ENCODE data around the gene MAX.

DNA sequence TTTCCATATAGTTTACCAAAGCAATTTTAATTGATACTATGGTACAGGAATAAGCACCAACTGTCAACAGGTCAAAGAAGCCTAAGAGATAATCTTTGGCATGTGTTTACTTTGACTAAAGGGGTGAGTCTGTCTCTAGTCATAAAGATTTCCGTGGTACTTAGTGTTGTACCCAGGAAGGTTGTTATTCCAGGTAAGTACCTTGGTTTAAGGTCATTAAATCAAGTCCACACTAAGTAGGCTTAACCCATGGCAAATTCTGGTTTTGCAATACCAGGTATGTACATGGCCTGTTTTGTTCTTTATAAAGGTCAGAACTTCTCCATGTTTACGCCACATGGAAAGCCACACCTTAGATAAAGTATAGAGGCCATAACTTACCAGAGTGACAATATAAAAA lies 10.0 kb downstream of the MAX start:
- TF ChIP-seq, protein P1, sequence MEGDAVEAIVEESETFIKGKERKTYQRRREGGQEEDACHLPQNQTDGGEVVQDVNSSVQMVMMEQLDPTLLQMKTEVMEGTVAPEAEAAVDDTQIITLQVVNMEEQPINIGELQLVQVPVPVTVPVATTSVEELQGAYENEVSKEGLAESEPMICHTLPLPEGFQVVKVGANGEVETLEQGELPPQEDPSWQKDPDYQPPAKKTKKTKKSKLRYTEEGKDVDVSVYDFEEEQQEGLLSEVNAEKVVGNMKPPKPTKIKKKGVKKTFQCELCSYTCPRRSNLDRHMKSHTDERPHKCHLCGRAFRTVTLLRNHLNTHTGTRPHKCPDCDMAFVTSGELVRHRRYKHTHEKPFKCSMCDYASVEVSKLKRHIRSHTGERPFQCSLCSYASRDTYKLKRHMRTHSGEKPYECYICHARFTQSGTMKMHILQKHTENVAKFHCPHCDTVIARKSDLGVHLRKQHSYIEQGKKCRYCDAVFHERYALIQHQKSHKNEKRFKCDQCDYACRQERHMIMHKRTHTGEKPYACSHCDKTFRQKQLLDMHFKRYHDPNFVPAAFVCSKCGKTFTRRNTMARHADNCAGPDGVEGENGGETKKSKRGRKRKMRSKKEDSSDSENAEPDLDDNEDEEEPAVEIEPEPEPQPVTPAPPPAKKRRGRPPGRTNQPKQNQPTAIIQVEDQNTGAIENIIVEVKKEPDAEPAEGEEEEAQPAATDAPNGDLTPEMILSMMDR (IDR thresholded peaks at IDR 0.05 in 4 of 5, conservative IDR thresholded peaks at IDR 0.05 in 1 of 5): no peak
- TF ChIP-seq POLR2A (IDR thresholded peaks at IDR 0.05): no peak

Measured in gastrocnemius medialis (tissue), 4 donors.